GM21786 (cell line): ENCODE measurements around the gene PDCD6IP.
"Not testable (repeated sequence)": the region's sequence is repeated elsewhere in the genome, so short reads cannot be mapped to it uniquely, and the experiment has no call there.

Experiments
- ATAC-seq: cut with Tn5 transposase; IDR thresholded peaks from one replicate; pipeline ENCODE4 v1.9.1; 2021; ENCODE audit not compliant: unreplicated experiment

PDCD6IP gene

DNA sequence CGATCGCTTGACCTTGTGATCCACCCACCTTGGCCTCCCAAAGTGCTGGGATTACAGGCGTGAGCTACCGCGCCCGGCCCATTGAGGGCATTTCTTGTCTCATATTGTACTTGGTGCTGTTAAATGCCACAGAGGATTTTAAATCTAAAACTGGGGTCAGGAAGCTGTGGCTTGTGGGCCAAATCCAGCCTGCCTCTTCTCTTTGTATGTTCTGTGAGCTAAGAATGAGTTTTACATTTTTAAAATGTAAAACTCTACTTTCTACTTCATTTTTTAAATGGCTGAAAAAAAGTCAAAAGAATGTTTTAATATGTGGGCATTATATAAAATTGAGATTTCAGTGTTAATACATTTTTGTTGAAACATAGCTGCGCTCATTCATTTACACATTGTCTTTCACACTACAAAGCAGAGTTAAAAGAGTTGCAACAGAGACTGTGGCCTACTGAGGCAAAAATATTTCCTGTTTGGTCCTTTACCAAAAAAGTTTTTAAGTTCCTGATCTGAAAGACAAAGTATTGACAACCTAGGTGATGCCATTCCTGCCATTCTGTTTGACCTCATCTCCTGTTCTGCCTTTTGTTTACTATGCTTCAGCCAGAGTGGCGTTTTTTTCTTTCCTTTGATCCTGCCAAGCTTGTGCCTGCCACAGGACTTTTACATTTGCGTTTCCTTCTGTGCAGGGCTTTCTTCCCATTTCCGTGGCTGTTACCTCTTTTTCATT lies 50.4 kb downstream of the PDCD6IP start:
- ATAC-seq: no peak

DNA sequence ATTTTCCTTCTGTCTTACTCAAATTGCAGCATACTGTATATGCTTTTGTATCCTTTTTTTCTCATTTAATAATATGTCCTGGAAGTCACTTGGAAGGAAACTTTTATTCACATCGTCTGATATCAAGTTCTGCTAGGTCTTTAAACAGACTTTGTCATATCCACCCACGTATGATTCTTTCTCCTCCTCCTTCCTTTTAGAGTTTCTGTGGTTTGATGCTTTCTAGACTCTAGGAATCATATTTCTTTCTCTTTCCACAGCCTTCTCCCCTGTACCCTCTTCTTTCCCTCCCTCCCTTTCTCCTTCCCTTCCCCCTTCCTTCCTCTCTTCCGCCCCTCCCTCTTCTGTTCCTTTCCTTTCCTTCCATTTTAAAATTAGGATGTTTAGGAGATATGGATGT lies 52.2 kb downstream of the PDCD6IP start:
- not testable (repeated sequence) for ATAC-seq

DNA sequence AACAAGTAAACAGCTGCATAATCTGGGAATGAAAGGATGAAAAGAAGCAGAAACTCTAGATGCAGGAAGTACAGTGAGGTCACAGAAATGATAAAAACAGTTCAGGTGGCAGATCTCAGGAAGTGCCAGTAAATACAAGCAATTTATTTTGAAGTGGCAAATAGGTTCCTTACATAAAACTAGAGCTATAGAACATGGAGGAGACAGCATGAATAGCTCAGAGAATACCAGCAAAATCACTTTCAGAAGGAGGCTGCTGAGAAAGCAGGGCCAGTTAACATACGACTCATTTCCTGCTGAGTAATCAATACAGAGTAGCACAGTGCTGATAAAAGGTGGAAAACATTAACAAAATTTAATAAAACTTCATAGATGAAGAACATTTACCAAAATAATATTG lies 57.0 kb downstream of the PDCD6IP start:
- ATAC-seq: not testable (repeated sequence)

DNA sequence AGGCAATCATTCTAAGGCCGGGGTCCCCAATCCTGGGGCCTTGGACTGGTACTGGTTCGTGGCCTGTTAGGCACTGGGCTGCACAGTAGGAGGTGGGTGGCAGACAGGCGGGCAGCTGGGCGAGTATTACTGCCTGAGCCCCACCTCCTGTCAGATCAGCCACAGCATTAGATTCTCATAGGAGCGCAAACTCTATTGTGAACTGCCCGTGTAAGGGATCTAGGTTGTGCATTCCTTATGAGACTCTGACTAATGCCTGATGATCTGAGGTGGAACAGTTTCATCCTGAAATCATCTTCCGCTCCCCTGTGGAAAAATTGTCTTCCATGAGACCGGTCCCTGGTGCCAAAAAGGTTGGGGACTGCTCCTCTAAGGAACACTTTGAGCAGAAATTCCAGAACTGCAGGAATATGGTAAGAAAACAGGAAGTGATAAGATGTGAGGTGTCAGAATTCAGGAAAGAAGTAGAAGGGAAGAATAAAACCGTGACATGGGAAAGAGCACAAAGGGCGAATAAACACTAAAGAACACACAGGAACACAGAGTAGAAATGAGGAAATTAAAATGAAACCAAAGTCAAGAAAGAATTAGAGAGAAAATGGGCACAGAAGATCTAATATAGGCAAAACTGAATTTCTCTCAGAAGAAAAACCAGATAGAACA lies 57.6 kb downstream of the PDCD6IP start:
- ATAC-seq: no peak

DNA sequence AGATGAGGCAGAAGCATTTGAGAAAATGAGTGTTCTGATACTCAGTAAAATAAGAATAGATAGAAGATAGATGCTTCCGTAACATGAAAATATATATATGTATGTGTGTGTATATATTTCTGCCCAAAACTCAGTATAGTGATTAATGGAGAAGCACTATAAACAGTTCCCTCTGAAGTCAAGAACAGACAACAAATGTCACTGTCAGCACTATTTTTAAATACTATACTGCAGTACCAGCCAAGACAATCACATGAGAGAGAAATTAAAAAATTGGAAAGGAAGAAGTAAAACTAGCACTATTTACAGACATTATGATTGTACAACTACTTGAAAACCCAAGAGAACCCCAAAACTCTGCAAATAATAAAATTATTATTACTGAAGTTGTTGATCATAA lies 59.3 kb downstream of the PDCD6IP start:
- not testable (repeated sequence) for ATAC-seq

DNA sequence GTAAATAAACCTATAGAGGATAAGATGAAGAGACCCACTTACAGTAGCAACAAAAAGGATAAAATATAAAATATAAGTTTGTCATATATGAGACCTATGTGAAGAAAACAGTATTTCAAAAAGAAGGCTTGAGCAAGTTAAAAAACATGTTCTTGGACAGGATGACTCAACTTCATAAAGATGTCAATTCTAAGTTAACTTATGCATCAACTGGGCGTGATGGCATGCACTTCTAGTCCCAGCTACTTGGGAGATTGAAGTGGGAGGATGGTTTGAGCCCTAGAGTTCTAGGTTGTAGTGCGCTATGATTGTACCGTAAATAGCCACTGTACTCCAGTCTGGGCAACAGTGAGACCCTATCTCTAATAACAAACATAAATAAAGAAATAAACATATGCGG lies 59.7 kb downstream of the PDCD6IP start:
- no peak for ATAC-seq

DNA sequence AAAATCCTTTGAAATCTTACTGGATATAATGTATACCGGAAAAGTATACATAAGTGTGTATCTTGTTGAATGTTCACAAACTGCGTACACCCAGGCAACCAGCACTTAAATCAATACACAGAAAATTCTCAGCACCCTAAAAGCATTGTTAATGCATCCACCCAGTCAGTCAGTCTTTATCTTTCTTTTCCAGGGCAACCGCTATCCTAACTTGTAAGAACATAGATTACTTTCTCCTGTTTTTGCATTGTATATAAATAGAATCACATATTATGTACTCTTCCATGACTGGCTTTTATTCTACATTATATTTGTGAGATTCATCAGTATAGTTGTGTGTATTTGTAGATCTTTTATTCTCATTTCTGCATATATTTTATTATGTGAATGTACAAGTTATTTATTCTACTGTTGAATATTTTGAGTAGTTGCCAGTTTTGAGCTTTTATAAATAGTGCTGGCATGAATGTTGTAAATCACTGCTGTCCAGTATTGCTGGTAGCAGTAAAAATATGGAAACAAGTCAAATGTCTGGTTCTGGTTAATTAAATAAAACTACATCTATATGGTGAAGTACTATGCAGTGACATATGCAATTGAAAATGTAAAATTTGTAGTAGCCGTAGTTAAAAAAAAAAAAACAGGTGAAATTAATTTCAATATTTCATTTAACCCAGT lies 62.1 kb downstream of the PDCD6IP start:
- ATAC-seq: no peak

DNA sequence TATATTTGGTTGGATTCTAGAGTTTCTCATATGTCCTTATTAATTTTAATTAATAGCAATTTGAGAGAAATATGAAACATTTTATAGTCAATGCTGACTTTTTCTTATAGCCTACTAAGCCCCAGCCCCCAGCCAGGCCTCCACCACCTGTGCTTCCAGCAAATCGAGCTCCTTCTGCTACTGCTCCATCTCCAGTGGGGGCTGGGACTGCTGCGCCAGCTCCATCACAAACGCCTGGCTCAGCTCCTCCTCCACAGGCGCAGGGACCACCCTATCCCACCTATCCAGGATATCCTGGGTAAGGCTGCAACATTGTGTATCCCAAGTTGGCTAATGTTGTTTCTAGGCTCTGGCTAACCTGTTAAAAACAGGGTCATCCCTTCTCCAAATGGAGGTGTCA lies 66.7 kb downstream of the PDCD6IP start:
- no peak for ATAC-seq

DNA sequence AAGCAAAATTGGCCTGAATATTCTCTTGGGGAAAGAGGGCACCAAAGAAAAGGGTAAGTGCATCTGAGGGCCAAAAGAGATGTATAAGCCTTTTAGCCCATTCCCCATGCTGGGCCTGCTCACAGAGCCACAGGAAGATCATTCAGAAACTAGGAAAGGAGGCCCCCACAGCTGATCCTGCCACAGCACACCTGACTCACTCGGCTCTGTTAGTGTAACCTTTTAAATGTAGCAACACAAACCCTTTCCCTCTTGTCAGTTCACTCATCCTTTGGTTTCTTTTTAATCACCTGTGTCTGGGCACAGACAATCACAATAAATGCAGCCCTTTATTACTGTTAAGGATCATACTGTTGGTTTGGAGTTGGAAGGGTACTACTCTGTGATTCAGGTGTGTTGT lies 69.9 kb downstream of the PDCD6IP start:
- ATAC-seq: no peak

DNA sequence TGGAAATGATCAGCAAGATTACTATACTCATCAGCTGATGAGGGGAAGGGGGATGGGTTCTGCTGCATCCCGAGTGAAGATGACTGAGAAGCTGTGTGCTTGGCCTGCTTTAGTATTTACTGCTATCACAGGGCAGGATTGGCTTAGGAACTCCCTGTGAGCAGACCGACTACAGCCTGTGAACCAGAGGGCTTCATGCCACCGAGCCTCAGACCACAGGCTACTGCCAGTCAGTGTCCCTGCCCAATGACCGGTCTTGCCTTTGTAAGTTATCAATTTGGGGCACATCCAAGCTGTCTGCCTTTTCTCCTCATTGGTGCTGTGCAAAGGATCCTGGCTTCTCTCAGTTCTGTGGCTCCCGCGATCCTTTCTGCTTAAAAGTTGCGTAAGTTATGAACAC lies 71.5 kb downstream of the PDCD6IP start:
- ATAC-seq: no peak

DNA sequence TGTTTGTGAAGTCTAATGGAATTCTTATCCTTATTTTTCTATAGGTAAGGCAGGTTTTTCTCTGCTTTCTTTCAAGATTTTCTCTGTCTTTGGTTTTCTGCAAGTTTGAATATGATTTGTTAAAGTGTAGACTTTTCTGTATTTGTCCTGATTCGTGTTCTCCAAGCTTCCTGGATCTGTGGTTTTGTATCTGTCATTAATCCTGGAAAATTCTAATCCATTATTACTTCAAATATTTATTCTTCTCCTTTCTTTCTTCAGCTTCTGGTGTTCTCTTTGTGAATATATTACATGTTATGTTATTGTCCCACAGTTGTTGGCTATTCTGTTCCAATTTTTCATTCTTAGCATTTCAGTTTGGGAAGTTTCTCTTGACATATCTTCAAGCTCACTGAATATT lies 76.4 kb downstream of the PDCD6IP start:
- no peak for ATAC-seq

DNA sequence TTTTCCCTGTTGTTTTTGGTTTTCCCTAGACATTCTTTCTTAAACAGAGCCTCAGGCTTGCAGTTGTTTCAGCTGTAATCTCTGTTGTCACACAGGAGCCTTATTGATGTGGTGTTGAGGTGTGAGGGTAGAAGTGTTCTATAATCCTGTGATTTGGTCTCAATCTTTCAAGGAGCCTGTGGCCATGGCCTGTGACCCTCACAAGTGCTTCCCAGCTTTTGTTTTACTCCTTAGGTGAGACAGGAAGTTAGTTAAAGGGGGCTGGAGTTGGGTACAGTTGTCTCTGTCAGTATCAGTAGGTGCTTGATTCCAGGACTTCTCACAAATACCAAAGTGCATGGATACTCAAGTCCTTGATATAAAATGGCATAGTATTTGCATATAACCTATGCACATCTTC lies 77.2 kb downstream of the PDCD6IP start:
- no peak for ATAC-seq

DNA sequence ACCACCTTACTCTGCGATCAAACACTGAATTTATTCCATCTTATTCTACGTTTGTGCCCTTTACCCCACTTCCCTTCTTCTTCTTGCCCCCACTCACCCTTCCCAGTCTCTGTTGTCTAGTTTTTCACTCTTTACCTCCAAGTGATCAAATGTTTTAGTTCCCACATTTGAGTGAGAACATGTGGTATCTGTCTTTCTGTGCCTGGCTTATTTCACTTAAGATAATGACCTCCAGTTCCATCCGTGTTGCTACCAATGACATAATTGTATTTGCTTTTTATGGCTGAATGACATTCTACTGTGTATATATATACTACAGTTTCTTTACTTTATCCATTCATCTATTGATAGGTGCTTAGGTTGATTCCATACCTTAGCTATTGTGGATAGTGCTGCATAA lies 78.8 kb downstream of the PDCD6IP start:
- ATAC-seq: no peak

DNA sequence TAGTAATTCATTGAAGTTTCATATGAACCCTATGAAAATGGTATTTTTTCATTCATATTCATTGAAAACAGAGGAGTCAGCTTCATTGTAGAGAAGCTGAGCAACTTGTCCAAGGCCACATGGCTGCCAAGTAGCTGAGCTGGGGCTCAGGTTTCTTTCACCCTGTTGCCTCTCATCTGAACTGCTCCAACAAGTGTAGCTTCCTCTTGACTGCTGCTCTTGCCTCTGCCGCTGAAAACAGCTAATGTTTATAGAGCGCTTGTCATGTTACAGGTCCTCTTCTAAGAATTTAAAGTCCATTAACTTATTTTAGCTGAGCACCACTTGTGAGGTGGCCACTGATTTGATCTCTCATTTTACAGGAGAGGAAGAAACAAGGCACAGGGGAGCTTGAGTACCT lies 81.1 kb downstream of the PDCD6IP start:
- no peak for ATAC-seq

DNA sequence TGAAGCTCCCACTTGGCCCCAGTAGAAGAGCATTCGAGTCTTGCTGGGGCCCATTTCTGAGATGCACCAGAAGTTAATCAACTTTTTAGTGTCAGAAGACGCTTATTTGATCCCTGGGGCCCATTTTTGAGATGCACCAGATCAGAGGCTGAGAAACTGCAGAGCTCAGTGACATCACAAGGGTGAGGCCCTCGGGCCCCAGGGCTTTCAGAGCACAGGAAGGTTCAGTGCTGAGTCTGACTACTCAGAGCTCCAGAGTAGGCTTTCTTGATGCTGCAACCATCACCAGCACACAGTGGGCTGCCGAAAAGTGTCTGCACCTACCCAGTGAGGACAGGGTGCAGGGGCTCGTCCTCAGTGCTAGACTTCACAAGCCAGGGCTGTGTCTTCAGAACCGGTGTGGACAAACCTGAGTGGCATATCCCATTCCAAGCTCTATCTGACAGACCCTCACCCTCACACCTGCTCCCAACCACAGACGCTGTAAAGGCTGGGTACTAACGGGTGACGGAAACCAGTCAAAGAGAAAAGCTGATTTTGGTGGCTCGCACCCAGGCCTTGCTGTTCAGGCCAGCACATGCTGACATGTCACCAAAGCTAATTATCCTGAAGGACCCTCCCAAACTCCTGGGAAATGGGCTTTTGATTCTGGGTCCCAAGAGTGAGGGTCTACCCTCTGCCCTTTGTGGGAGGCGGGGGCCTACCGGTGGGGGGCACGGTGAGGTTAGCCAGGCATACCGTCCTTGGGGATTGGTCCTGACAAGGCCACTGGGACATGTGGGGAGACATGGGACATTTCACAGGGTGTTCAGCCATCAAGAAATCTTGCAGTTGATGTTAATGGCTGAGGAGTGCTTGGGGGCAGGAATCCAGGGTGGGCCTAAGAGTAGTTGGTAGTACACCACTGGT lies 83.0 kb downstream of the PDCD6IP start:
- ATAC-seq: no peak

DNA sequence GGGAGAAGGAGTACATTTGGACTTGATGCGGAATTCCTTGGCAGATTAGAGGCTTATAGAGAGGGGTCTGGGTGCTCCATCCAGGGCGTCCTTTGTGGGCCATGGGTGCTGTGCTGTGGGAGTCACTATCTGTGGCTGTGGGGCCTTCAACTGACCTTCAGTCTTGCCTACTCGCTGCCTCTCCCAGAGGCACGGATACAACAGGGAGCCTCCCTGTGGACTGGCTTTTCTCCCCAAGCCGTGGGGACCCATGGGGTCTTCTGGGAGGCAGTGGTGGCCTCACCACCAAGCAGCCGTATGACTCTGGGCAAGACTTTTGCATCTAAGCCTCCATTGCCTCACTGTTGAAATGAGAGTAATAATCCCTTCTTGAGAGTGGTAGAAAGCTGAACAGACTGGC lies 83.9 kb downstream of the PDCD6IP start:
- ATAC-seq: no peak

DNA sequence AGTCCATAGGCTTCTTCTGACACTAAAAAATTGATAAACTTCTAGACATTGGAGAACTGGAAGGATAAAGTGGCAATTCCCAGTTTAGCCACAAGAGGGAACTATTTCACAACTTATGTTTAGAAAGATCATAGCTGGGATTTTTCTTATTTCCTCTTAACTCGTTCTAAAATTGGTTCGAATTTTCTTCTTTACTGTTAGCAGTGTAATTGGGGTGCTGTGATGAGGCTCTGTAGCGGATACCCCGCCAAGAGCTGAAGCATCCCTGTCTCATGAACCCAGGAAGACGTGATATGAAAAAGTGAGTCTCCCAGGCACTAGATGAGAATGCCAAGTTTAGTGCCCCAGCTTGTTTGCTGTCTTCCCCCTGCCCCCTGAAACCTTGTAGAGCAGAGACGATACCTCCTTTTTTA lies 85.1 kb downstream of the PDCD6IP start:
- no peak for ATAC-seq

DNA sequence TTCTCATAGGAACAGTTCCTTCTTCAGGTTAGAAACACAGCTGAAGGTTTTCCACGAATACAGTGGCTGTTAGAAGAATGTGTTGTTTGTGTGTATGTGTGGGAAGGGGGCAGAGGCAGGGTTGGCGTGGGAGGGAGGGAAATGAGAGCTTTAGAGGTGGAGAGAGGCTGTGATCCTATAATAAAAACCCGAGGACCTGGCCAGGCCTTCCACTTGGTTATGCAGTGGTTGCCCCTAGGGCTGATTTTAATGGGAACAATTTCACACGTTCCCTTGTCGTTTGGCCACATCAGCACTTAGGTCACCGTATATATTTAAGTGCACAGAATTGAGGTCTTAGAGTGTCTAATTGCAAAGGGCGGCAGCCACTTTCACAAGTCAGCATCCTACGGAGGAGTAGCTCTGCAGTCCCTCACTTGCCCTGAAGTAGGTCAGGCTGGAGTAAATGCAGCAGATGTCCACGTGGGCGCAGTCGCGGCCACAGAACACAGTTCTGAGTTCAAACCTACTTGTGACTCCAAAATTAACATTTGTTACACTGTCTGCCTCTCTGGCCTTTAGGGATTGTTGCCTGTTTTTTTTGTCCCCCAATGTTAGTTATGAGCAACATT lies 85.6 kb downstream of the PDCD6IP start:
- ATAC-seq: no peak

DNA sequence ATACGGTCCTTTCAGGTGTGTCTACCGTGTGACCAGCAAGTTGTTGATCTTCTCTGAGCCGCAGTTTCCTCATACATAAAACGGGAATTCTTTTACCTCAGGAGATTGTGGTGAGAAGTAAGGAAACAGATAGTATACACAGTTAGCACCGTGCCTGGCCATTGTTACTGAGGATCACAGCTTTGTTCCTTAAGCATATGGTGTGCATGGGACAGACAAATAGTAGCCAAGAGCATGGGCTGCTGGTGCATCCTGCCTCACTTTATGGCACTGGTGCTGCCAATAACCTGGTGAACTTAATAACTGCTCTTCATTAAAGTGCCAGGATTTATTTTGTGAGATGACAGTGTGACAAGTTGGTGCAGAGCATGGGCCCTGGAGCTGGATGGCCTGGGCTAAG lies 86.3 kb downstream of the PDCD6IP start:
- ATAC-seq: no peak

DNA sequence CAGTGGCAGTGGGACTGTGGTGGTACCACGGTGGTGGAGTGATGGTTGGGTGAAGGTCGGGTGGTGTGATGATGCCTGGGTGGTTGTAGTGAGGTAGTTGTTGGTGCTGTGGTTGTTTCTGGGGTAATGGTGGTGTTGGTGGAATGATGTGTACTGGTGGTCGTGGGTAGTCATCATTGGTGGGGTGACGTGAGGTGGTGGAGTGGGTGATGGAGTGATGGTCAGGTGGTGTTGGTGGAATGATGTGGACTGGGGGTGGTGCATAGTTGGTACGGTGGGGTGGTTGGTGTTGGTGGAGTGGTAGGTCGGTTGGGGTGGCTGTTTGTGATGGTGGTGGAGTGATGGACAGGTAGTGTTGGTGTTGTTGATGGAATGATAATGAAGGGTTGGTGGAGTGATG lies 87.1 kb downstream of the PDCD6IP start:
- ATAC-seq: no peak

DNA sequence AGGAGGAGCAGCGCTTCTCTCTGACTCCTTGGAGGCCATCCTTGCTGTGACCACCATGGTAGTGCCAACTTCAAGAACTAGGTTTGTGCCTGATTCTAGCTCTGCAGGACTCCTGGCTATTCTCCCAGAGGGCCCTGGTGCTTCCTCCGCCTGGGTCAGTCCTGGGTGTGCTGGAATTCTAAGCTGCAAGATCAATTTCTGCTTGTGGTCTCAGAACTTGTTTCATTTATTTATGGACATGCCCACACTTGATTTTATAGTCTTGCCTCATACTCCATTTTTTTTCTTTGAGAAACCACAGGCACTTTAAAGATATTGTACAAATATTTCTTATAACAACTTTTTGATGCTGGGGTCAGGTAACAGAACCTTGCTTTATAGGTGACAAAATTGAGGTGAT lies 87.6 kb downstream of the PDCD6IP start:
- no peak for ATAC-seq
